ENCODE measurements around the gene SEM1. TPM values are rescaled to one million over a fixed set of nuclear protein-coding genes. Genes with fewer than 3 reads are reported as not detected.

SEM1 gene
- total and polyA plus RNA-seq, 9 of the 15 experiments (the other 6 are each of a cell fraction or from before 2014, with no cell fraction given) = 74.7 to 938 (median 454) TPM

- TF ChIP-seq, protein P1, sequence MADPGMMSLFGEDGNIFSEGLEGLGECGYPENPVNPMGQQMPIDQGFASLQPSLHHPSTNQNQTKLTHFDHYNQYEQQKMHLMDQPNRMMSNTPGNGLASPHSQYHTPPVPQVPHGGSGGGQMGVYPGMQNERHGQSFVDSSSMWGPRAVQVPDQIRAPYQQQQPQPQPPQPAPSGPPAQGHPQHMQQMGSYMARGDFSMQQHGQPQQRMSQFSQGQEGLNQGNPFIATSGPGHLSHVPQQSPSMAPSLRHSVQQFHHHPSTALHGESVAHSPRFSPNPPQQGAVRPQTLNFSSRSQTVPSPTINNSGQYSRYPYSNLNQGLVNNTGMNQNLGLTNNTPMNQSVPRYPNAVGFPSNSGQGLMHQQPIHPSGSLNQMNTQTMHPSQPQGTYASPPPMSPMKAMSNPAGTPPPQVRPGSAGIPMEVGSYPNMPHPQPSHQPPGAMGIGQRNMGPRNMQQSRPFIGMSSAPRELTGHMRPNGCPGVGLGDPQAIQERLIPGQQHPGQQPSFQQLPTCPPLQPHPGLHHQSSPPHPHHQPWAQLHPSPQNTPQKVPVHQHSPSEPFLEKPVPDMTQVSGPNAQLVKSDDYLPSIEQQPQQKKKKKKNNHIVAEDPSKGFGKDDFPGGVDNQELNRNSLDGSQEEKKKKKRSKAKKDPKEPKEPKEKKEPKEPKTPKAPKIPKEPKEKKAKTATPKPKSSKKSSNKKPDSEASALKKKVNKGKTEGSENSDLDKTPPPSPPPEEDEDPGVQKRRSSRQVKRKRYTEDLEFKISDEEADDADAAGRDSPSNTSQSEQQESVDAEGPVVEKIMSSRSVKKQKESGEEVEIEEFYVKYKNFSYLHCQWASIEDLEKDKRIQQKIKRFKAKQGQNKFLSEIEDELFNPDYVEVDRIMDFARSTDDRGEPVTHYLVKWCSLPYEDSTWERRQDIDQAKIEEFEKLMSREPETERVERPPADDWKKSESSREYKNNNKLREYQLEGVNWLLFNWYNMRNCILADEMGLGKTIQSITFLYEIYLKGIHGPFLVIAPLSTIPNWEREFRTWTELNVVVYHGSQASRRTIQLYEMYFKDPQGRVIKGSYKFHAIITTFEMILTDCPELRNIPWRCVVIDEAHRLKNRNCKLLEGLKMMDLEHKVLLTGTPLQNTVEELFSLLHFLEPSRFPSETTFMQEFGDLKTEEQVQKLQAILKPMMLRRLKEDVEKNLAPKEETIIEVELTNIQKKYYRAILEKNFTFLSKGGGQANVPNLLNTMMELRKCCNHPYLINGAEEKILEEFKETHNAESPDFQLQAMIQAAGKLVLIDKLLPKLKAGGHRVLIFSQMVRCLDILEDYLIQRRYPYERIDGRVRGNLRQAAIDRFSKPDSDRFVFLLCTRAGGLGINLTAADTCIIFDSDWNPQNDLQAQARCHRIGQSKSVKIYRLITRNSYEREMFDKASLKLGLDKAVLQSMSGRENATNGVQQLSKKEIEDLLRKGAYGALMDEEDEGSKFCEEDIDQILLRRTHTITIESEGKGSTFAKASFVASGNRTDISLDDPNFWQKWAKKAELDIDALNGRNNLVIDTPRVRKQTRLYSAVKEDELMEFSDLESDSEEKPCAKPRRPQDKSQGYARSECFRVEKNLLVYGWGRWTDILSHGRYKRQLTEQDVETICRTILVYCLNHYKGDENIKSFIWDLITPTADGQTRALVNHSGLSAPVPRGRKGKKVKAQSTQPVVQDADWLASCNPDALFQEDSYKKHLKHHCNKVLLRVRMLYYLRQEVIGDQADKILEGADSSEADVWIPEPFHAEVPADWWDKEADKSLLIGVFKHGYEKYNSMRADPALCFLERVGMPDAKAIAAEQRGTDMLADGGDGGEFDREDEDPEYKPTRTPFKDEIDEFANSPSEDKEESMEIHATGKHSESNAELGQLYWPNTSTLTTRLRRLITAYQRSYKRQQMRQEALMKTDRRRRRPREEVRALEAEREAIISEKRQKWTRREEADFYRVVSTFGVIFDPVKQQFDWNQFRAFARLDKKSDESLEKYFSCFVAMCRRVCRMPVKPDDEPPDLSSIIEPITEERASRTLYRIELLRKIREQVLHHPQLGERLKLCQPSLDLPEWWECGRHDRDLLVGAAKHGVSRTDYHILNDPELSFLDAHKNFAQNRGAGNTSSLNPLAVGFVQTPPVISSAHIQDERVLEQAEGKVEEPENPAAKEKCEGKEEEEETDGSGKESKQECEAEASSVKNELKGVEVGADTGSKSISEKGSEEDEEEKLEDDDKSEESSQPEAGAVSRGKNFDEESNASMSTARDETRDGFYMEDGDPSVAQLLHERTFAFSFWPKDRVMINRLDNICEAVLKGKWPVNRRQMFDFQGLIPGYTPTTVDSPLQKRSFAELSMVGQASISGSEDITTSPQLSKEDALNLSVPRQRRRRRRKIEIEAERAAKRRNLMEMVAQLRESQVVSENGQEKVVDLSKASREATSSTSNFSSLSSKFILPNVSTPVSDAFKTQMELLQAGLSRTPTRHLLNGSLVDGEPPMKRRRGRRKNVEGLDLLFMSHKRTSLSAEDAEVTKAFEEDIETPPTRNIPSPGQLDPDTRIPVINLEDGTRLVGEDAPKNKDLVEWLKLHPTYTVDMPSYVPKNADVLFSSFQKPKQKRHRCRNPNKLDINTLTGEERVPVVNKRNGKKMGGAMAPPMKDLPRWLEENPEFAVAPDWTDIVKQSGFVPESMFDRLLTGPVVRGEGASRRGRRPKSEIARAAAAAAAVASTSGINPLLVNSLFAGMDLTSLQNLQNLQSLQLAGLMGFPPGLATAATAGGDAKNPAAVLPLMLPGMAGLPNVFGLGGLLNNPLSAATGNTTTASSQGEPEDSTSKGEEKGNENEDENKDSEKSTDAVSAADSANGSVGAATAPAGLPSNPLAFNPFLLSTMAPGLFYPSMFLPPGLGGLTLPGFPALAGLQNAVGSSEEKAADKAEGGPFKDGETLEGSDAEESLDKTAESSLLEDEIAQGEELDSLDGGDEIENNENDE (IDR thresholded peaks at IDR 0.05; ENCODE audit: low read depth, low read length) = no peak
- no peak for TF ChIP-seq BRF1 (IDR thresholded peaks at IDR 0.05; ENCODE audit: borderline replicate concordance, extremely low read depth, insufficient read length)
- TF ChIP-seq GTF3C2 (IDR thresholded peaks at IDR 0.05; ENCODE audit: borderline replicate concordance, extremely low read depth, insufficient read length) = no peak
- TF ChIP-seq CREM (IDR thresholded peaks at IDR 0.05; ENCODE audit: low read depth) = no peak
- no peak for TF ChIP-seq SMC3 (conservative IDR thresholded peaks at IDR 0.05; ENCODE audit: insufficient read depth, low read depth, low read length)
- no peak for TF ChIP-seq MAFK (IDR thresholded peaks at IDR 0.05; ENCODE audit: low read length)
- TF ChIP-seq TEAD4 (IDR thresholded peaks at IDR 0.05; ENCODE audit: low read length) = no peak
- no peak for TF ChIP-seq TEAD4 (CRISPR knock-in tag; IDR thresholded peaks at IDR 0.05; ENCODE audit: borderline replicate concordance)
- TF ChIP-seq PHF20 (IDR thresholded peaks at IDR 0.05; ENCODE audit: partially characterized antibody) = no peak
- no peak for TF ChIP-seq PML (IDR thresholded peaks at IDR 0.05; ENCODE audit: low read length)
- TF ChIP-seq, protein P2, sequence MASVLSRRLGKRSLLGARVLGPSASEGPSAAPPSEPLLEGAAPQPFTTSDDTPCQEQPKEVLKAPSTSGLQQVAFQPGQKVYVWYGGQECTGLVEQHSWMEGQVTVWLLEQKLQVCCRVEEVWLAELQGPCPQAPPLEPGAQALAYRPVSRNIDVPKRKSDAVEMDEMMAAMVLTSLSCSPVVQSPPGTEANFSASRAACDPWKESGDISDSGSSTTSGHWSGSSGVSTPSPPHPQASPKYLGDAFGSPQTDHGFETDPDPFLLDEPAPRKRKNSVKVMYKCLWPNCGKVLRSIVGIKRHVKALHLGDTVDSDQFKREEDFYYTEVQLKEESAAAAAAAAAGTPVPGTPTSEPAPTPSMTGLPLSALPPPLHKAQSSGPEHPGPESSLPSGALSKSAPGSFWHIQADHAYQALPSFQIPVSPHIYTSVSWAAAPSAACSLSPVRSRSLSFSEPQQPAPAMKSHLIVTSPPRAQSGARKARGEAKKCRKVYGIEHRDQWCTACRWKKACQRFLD (CRISPR knock-in tag; IDR thresholded peaks at IDR 0.05) = no peak
Measured at GRCh38 chr7:96710544-96710943, 898 bp upstream of the SEM1 start (continued).
